ENCODE measurements around the gene LDHAL6B.
"Not testable (repeated sequence)": the region's sequence is repeated elsewhere in the genome, so short reads cannot be mapped to it uniquely, and the experiment has no call there.

The LDHAL6B gene

GRCh38 chr15:59206623-59207183 lies at the start of gene LDHAL6B:
TSS of gene LDHAL6B (plus strand) at chr15:59206843. CDS start at chr15:59206941, 98 bp downstream.
- DNase-seq (ENCODE audit: low read depth) = no peak

GRCh38 chr15:59157396-59157795 lies 49.2 kb upstream of the LDHAL6B start:
- DNase-seq (ENCODE audit: low read depth) = no peak

- no peak for DNase-seq (ENCODE audit: low read depth)
These were observed 48.6 kb upstream of the LDHAL6B start for GRCh38 chr15:59157840-59158700.

GRCh38 chr15:59158701-59159034 lies 48.0 kb upstream of the LDHAL6B start:
- no peak for DNase-seq (ENCODE audit: low read depth)

GRCh38 chr15:59159210-59159609 lies 47.4 kb upstream of the LDHAL6B start:
- no peak for DNase-seq (ENCODE audit: low read depth)

- DNase-seq (ENCODE audit: low read depth) = no peak
These were observed 45.6 kb upstream of the LDHAL6B start for GRCh38 chr15:59160880-59161593.

- not testable (repeated sequence) for DNase-seq (ENCODE audit: low read depth)
These were observed 44.6 kb upstream of the LDHAL6B start for GRCh38 chr15:59162080-59162479.

GRCh38 chr15:59165726-59166125 lies 40.9 kb upstream of the LDHAL6B start:
- no peak for DNase-seq (ENCODE audit: low read depth)

GRCh38 chr15:59166166-59166565 lies 40.5 kb upstream of the LDHAL6B start:
- DNase-seq (ENCODE audit: low read depth) = no peak

- DNase-seq (ENCODE audit: low read depth) = no peak
These were observed 39.9 kb upstream of the LDHAL6B start for GRCh38 chr15:59166601-59167265.

GRCh38 chr15:59168536-59168935 lies 38.1 kb upstream of the LDHAL6B start:
- DNase-seq (ENCODE audit: low read depth) = no peak

- peak; percentile 79 for DNase-seq (ENCODE audit: low read depth)
These were observed 37.4 kb upstream of the LDHAL6B start for GRCh38 chr15:59169251-59169708.

- DNase-seq (ENCODE audit: low read depth) = peak; percentile 78
These were observed 36.2 kb upstream of the LDHAL6B start for GRCh38 chr15:59170295-59171066.

GRCh38 chr15:59171067-59171397 lies 35.6 kb upstream of the LDHAL6B start:
- DNase-seq (ENCODE audit: low read depth) = no peak

- no peak for DNase-seq (ENCODE audit: low read depth)
These were observed 34.2 kb upstream of the LDHAL6B start for GRCh38 chr15:59172289-59172901.

GRCh38 chr15:59173194-59173593 lies 33.4 kb upstream of the LDHAL6B start:
- no peak for DNase-seq (ENCODE audit: low read depth)

- DNase-seq (ENCODE audit: low read depth) = no peak
These were observed 32.4 kb upstream of the LDHAL6B start for GRCh38 chr15:59174151-59174834.

GRCh38 chr15:59174835-59175831 lies 31.5 kb upstream of the LDHAL6B start:
- DNase-seq (ENCODE audit: low read depth) = peak; percentile 62

- no peak for DNase-seq (ENCODE audit: low read depth)
These were observed 29.9 kb upstream of the LDHAL6B start for GRCh38 chr15:59176653-59177316.
